Fibroblast of skin of right quadriceps (primary cell): Measurements from ENCODE around the gene TAGLN.
"Not testable (repeated sequence)": the region's sequence is repeated elsewhere in the genome, so short reads cannot be mapped to it uniquely, and the experiment has no call there.

Source experiments
- DNase-seq: peaks from one replicate; pipeline ENCODE4 v3.0.0-alpha.2; 2013

Gene TAGLN

DNA sequence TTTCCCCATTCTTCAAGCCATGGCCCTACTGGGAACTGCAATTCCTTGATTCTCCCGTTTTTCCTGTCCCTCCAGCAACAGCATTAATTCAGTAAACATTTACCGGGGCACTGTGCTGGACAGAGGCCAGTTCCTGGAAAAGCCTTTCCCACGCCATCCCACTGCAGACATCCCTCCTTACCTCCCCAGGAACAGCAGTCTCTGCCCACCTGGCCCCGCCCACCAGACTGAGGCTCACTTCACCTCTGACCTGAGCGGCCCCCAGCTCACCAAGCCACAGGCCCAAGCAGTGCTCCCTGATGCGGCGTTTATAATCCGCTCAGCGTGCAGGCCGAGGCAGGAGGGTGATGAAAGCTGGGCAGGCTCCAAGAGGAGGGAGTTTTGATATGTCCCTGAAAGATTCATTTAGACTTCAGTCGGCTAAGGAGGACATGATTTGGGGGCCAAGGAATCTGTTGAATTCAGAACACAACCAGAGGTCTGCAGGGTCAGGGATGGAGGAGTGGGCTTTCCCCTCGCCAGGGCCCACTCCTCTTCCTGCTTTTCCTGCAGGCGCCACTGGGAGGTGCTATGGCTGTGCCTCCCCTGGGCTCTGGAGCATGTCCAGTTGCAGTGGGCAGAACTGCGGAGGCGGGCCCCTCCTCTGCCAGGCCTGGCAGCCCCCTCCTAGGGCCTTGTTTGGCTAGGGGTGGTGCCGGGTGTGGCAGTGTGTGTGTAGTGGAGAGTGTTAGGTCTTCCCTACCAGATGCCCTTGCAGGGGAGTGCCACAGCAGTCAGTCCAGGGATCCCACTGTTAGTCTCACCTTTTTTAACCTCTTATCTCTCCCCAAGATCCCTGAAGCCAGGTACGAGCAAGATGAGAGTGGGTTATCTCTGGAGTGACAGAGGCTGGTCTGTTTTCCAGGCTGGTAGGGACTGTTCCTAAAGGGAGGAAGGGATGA lies 1.4 kb upstream of the TAGLN start:
- DNase-seq, result peak; percentile 56

- DNase-seq, result no peak
These were observed 557 bp upstream of the TAGLN start for GRCh38 chr11:117198613-117199012.

- no peak for DNase-seq
These were observed 994 bp downstream of the TAGLN start for GRCh38 chr11:117199916-117200812.

GRCh38 chr11:117200813-117201657 lies 1.9 kb downstream of the TAGLN start:
- DNase-seq, result no peak

- no peak for DNase-seq
These were observed 2.6 kb downstream of the TAGLN start for GRCh38 chr11:117201658-117202305.

DNA sequence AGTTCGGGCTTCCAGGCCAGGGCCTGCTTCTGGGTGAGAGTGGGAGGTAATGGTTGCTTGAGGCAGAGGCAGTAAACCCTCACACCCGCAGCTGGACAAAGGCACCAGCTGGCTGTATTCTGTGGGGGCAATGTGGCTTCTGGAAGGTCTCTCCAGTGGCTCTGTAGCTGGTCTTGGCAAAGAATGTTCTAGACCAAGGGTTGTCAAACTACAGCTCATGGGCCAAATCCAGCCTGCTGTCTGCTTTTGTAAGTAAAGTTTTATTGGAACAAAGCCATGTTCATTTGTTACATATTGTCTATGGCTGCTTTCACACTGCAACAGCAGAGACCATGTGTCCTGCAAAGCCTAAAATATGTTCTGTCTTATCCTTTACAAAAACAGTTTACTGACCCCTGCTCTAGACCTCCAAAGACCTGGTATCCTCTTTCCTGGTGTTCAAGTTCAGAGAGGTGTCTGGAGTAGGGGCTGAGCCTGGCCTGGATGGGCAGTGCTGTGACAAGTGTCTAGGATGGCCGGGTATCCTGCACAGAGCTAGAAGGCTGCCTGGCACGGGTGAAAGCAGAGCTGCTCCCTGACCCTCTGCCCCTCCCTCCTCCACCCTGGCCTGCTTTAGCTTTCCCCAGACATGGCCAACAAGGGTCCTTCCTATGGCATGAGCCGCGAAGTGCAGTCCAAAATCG lies 3.4 kb downstream of the TAGLN start:
- no peak for DNase-seq

- DNase-seq, result no peak
These were observed 3.9 kb downstream of the TAGLN start for GRCh38 chr11:117203069-117203407.

DNA sequence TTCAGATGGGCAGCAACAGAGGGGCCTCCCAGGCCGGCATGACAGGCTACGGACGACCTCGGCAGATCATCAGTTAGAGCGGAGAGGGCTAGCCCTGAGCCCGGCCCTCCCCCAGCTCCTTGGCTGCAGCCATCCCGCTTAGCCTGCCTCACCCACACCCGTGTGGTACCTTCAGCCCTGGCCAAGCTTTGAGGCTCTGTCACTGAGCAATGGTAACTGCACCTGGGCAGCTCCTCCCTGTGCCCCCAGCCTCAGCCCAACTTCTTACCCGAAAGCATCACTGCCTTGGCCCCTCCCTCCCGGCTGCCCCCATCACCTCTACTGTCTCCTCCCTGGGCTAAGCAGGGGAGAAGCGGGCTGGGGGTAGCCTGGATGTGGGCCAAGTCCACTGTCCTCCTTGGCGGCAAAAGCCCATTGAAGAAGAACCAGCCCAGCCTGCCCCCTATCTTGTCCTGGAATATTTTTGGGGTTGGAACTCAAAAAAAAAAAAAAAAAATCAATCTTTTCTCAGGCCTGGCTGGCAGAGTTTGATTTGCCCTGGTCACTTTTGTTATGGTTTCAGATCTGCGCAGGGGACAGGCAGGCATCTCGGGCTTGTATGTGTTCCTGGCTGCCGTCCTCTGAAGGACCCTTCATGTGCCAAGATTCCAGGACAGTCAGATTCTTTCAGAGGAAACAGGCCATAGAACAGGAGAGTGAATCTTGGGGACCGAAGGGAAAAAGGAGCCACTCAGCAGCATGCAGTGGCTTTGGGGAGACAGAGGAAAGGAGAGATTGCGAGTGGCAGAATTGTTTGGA lies 5.3 kb downstream of the TAGLN start:
- no peak for DNase-seq

GRCh38 chr11:117205211-117205818 lies 6.1 kb downstream of the TAGLN start:
- DNase-seq, result no peak

GRCh38 chr11:117206111-117206510 lies 6.9 kb downstream of the TAGLN start:
- not testable (repeated sequence) for DNase-seq

DNA sequence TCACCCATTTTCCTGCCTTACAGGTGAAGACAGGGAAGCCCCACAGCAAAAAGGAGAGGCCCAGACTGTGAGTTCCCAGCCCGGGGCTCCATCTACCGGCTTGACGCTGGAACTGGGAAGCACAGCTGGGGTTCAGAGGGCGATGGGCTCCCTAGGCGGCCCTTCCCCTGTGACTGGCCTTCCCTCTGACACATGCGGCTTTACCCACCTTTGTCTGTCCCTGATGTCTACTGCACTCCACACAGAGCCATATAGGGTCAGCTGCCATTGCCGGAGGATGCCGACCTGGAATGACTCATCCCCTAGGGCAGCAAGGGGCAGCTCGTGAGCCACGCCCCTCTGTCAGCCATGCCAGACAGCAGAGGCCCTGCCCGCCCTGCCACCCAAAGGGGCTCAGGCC lies 7.7 kb downstream of the TAGLN start:
- DNase-seq, result not testable (repeated sequence)

- not testable (repeated sequence) for DNase-seq
These were observed 8.3 kb downstream of the TAGLN start for GRCh38 chr11:117207481-117207880.

DNA sequence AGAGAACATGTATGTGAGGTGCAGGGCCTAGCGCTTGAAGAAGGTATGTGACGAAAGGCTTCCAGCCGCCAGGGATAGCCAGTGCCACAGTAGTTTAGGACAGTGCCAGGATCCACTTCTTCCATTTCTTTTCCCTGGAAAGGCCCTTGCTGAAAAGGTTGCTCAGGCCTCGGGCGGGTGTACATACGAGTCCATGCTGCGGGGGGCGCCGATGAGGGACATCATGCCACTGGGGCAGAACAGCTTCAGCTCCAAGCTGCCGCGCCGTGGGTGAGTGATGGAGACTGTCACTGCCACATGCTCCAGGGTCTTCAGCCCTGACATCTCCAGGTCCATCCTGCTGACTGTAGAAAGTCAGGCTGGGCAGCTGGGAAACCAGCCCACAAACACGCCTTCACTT lies 9.5 kb downstream of the TAGLN start:
- not testable (repeated sequence) for DNase-seq

DNA sequence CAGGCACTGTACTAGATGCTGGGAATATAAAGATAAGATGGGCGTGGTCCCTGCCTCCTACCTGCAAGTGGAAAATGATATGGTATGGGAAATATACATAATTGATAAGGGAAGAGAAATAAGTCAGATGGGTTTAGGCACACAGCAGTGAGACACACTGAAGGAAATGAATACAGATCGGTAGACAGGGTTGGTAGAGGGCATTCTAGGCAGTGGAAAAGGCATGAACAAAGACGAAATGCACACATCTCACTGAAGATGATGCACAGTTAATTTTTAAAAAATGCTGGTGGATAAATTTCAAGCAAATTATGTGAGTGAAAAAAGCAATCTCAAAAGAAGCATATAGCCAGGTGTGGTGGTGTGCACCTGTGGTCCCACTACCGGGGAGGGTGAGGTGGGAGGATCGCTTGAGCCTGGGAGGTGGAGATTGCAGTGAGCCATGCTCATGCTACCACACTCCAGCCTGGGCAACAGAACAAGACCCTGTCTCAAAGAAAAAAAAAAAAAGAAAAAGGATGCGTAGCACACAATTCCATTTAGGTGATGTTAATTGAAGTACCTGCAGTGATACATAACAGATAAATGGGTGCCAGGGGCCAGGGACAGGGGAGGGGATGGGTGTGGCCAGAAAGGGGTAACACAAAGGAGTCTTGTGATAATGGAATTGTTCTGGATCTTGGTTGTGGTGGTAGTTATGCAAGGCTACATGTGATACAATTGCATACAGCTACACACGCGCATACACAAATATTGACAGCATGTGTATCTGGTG lies 10.4 kb downstream of the TAGLN start:
- DNase-seq, result peak; percentile 41

GRCh38 chr11:117210620-117211019 lies 11.4 kb downstream of the TAGLN start:
- DNase-seq, result no peak

- DNase-seq, result no peak
These were observed 13.7 kb downstream of the TAGLN start for GRCh38 chr11:117212697-117213355.

GRCh38 chr11:117214404-117215110 lies 15.4 kb downstream of the TAGLN start:
- no peak for DNase-seq
